HG03103 (cell line): Measurements from ENCODE around the gene DLG2.
"Not testable (repeated sequence)": the region's sequence is repeated elsewhere in the genome, so short reads cannot be mapped to it uniquely, and the experiment has no call there.

Experiments
- ATAC-seq: cut with Tn5 transposase; IDR thresholded peaks from one replicate; pipeline ENCODE4 v1.9.1; 2021; ENCODE audit warnings: low read depth; ENCODE audit not compliant: unreplicated experiment

Gene DLG2

GRCh38 chr11:85475660-85476517 is 151.3 kb downstream of the DLG2 start:
- no peak for ATAC-seq

GRCh38 chr11:85472953-85473352 is 154.2 kb downstream of the DLG2 start:
- no peak for ATAC-seq

- ATAC-seq: no peak
Observed at GRCh38 chr11:85464283-85464682, 162.9 kb downstream of the DLG2 start.

GRCh38 chr11:85459304-85459703 is 167.8 kb downstream of the DLG2 start:
- no peak for ATAC-seq

GRCh38 chr11:85444479-85444878 is 182.7 kb downstream of the DLG2 start:
- no peak for ATAC-seq

- no peak for ATAC-seq
Observed at GRCh38 chr11:85440273-85440672, 186.9 kb downstream of the DLG2 start.

- no peak for ATAC-seq
Observed at GRCh38 chr11:85438328-85438727, 188.8 kb downstream of the DLG2 start.

GRCh38 chr11:85431319-85431718 is 195.8 kb downstream of the DLG2 start:
- no peak for ATAC-seq

GRCh38 chr11:85423794-85424193 is 203.3 kb downstream of the DLG2 start:
- no peak for ATAC-seq

- no peak for ATAC-seq
Observed at GRCh38 chr11:85423316-85423715, 203.8 kb downstream of the DLG2 start.

- no peak for ATAC-seq
Observed at GRCh38 chr11:85414175-85414574, 213.0 kb downstream of the DLG2 start.

GRCh38 chr11:85407648-85408047 is 219.5 kb downstream of the DLG2 start:
- ATAC-seq: no peak

GRCh38 chr11:85406841-85407240 is 220.3 kb downstream of the DLG2 start:
- ATAC-seq: no peak

GRCh38 chr11:85406316-85406715 is 220.8 kb downstream of the DLG2 start:
- ATAC-seq: no peak

GRCh38 chr11:85395515-85396055 is 231.6 kb downstream of the DLG2 start:
- not testable (repeated sequence) for ATAC-seq

GRCh38 chr11:85394283-85394682 is 232.9 kb downstream of the DLG2 start:
- ATAC-seq: no peak

GRCh38 chr11:85391141-85391540 is 236.0 kb downstream of the DLG2 start:
- no peak for ATAC-seq

GRCh38 chr11:85385547-85385946 is 241.6 kb downstream of the DLG2 start:
- ATAC-seq: no peak

- no peak for ATAC-seq
Observed at GRCh38 chr11:85385111-85385510, 242.0 kb downstream of the DLG2 start.

- no peak for ATAC-seq
Observed at GRCh38 chr11:85379066-85379465, 248.1 kb downstream of the DLG2 start.

- no peak for ATAC-seq
Observed at GRCh38 chr11:85377901-85378300, 249.2 kb downstream of the DLG2 start.

GRCh38 chr11:85359859-85360258 is 267.3 kb downstream of the DLG2 start:
- ATAC-seq: no peak
